HG03196 (cell line): Measurements from ENCODE around the gene KIAA2012.
"Not testable (repeated sequence)": the region's sequence is repeated elsewhere in the genome, so short reads cannot be mapped to it uniquely, and the experiment has no call there.

Experiments used
- ATAC-seq: cut with Tn5 transposase; IDR thresholded peaks from one replicate; pipeline ENCODE4 v1.9.1; 2021; ENCODE audit not compliant: unreplicated experiment

The KIAA2012 gene

GRCh38 chr2:202114291-202114690 is 41.2 kb downstream of the KIAA2012 start:
- ATAC-seq, result no peak

- no peak for ATAC-seq
Measured at GRCh38 chr2:202114795-202115194, 41.7 kb downstream of the KIAA2012 start.

GRCh38 chr2:202115479-202115971 is 42.5 kb downstream of the KIAA2012 start:
- ATAC-seq, result no peak

GRCh38 chr2:202116691-202117090 is 43.6 kb downstream of the KIAA2012 start:
- ATAC-seq, result no peak

GRCh38 chr2:202118168-202118567 is 45.1 kb downstream of the KIAA2012 start:
- ATAC-seq, result no peak

GRCh38 chr2:202120828-202121227 is 47.8 kb downstream of the KIAA2012 start:
- no peak for ATAC-seq

- no peak for ATAC-seq
Measured at GRCh38 chr2:202121532-202122162, 48.6 kb downstream of the KIAA2012 start.

GRCh38 chr2:202122163-202122540 is 49.1 kb downstream of the KIAA2012 start:
- no peak for ATAC-seq

- no peak for ATAC-seq
Measured at GRCh38 chr2:202122980-202123720, 50.1 kb downstream of the KIAA2012 start.

GRCh38 chr2:202124286-202124685 is 51.2 kb downstream of the KIAA2012 start:
- ATAC-seq, result no peak

- no peak for ATAC-seq
Measured at GRCh38 chr2:202127687-202128331, 54.8 kb downstream of the KIAA2012 start.

- ATAC-seq, result no peak
Measured at GRCh38 chr2:202129841-202130240, 56.8 kb downstream of the KIAA2012 start.

- no peak for ATAC-seq
Measured at GRCh38 chr2:202133200-202133908, 60.3 kb downstream of the KIAA2012 start.

- no peak for ATAC-seq
Measured at GRCh38 chr2:202133909-202134265, 60.8 kb downstream of the KIAA2012 start.

- no peak for ATAC-seq
Measured at GRCh38 chr2:202135091-202135874, 62.2 kb downstream of the KIAA2012 start.

GRCh38 chr2:202136039-202136438 is 63.0 kb downstream of the KIAA2012 start:
- ATAC-seq, result not testable (repeated sequence)

- ATAC-seq, result no peak
Measured at GRCh38 chr2:202136526-202136925, 63.5 kb downstream of the KIAA2012 start.

- no peak for ATAC-seq
Measured at GRCh38 chr2:202140522-202141252, 67.6 kb downstream of the KIAA2012 start.

- no peak for ATAC-seq
Measured at GRCh38 chr2:202141329-202141947, 68.4 kb downstream of the KIAA2012 start.

- ATAC-seq, result no peak
Measured at GRCh38 chr2:202142540-202142939, 69.5 kb downstream of the KIAA2012 start.
